Thymus (tissue), 11 donors: Measurements from ENCODE around the gene PARP6. TPM values are rescaled to one million over a fixed set of nuclear protein-coding genes. Genes with fewer than 3 reads are reported as not detected.

Source experiments
- DNase-seq, 9 donors: peaks; one replicate each; pipeline ENCODE4 v3.0.0-alpha.2; 2013; ENCODE audit warnings: low spot score in 9 of 9, low read depth in 6 of 9, missing footprints in 1 of 9
- H3K27ac ChIP-seq, 2 donors: one replicate each; pipeline ENCODE4 v1.5.1; 2013; ENCODE audit warnings: control low read depth in 1 of 2, low read depth in 1 of 2, low read length in 1 of 2, mild to moderate bottlenecking in 1 of 2, moderate library complexity in 1 of 2
- H3K27me3 ChIP-seq, 2 donors: one replicate each; pipeline ENCODE4 v1.5.1; 2013; ENCODE audit warnings: low read length in 1 of 2; ENCODE audit not compliant: control insufficient read depth in 2 of 2, insufficient read depth in 1 of 2
- H3K36me3 ChIP-seq, 2 donors: one replicate each; pipeline ENCODE4 v1.5.1; 2013; ENCODE audit warnings: low read length in 1 of 2, mild to moderate bottlenecking in 1 of 2, moderate library complexity in 1 of 2; ENCODE audit not compliant: control insufficient read depth in 2 of 2, insufficient read depth in 2 of 2
- H3K4me1 ChIP-seq, 2 donors: one replicate each; pipeline ENCODE4 v1.5.1; 2013; ENCODE audit warnings: low read length in 2 of 2; ENCODE audit not compliant: control insufficient read depth in 2 of 2, insufficient read depth in 2 of 2
- H3K4me3 ChIP-seq, 2 donors: one replicate each; pipeline ENCODE4 v1.5.1; 2013; ENCODE audit warnings: low read length in 2 of 2, control low read depth in 1 of 2, mild to moderate bottlenecking in 1 of 2
- H3K9me3 ChIP-seq, 2 donors: one replicate each; pipeline ENCODE4 v1.5.1; 2013; ENCODE audit warnings: low read length in 1 of 2, mild to moderate bottlenecking in 1 of 2; ENCODE audit not compliant: control insufficient read depth in 2 of 2, insufficient read depth in 1 of 2
- WGBS: extraction: QIAGEN DNeasy Blood & Tissue Kit; methylation state at CpG from one replicate; pipeline ENCODE4 v1.1.7; 2013; 5-methylcytosine and 5-hydroxymethylcytosine counted together
- polyA plus RNA-seq: library from polyadenylated mRNA; stranded (reverse); fragments of 200-250 nt; gene quantifications from one replicate; pipeline ENCODE4 v1.2.3, GENCODE V29; 2013
- total RNA-seq: library from RNA; stranded (reverse); fragments of 120-200 nt; gene quantifications from one replicate; pipeline ENCODE4 v1.2.4, GENCODE V29; 2013
- donor health status: healthy.

Gene PARP6
- total and polyA plus RNA-seq, 2 donors, result 40.5 to 125 TPM

GRCh38 chr15:72237853-72238224 lies 34.5 kb downstream of the PARP6 start:
- 96% methylated on average over 1 of the region's 1 CpG for WGBS
- no peak for DNase-seq
- Histone ChIP-seq H3K4me1 (peaks cover 0 to 8% of the 10 kb centered on the region in 2 donors), H3K27ac (no peak overlapping the region), H3K27me3 (no peaks in the 10 kb centered on the region), H3K9me3 (no peaks in the 10 kb centered on the region), H3K36me3 (peaks cover 20 to 22% of the 10 kb centered on the region in 2 donors), H3K4me3 (no peak overlapping the region)

- Histone ChIP-seq H3K4me1 (peaks cover 0 to 11% of the 10 kb centered on the region in 2 donors), H3K36me3 (peaks cover 17% of the 10 kb centered on the region in 2 donors), H3K27ac (no peak overlapping the region), H3K9me3 (no peaks in the 10 kb centered on the region), H3K27me3 (no peaks in the 10 kb centered on the region), H3K4me3 (no peak overlapping the region)
- WGBS, result 6% methylated on average over 3 of the region's 3 CpGs
- peak in 1 of 9 donors; percentile 13 for DNase-seq
Observed at GRCh38 chr15:72237029-72237852, 35.1 kb downstream of the PARP6 start.

GRCh38 chr15:72236381-72237003 lies 35.9 kb downstream of the PARP6 start:
- Histone ChIP-seq H3K4me3 (no peak overlapping the region), H3K27ac (no peak overlapping the region), H3K9me3 (no peaks in the 10 kb centered on the region), H3K4me1 (peaks cover 0 to 19% of the 10 kb centered on the region in 2 donors), H3K36me3 (peaks cover 10 to 11% of the 10 kb centered on the region in 2 donors), H3K27me3 (no peaks in the 10 kb centered on the region)
- WGBS, result 92% methylated on average over 2 of the region's 2 CpGs
- no peak for DNase-seq

- Histone ChIP-seq H3K9me3 (no peaks in the 10 kb centered on the region), H3K27me3 (no peaks in the 10 kb centered on the region), H3K36me3 (peaks cover 0 to 2% of the 10 kb centered on the region in 2 donors), H3K27ac (no peak overlapping the region), H3K4me1 (peaks cover 0 to 20% of the 10 kb centered on the region in 2 donors), H3K4me3 (no peak overlapping the region)
- WGBS, result 95% methylated on average over 4 of the region's 4 CpGs
- no peak for DNase-seq
Observed at GRCh38 chr15:72235298-72235697, 37.1 kb downstream of the PARP6 start.

- WGBS, result 98% methylated on average over 6 of the region's 6 CpGs
- Histone ChIP-seq H3K9me3 (no peaks in the 10 kb centered on the region), H3K27ac (no peak overlapping the region), H3K4me1 (peaks cover 0 to 28% of the 10 kb centered on the region in 2 donors), H3K27me3 (no peaks in the 10 kb centered on the region), H3K36me3 (no peaks in the 10 kb centered on the region), H3K4me3 (no peak overlapping the region)
- no peak for DNase-seq
Observed at GRCh38 chr15:72233769-72234168, 38.6 kb downstream of the PARP6 start.

GRCh38 chr15:72231833-72232478 lies 40.4 kb downstream of the PARP6 start:
- Histone ChIP-seq H3K4me3 (peak overlapping the region; percentile 61 to 85), H3K4me1 (peaks cover 3 to 41% of the 10 kb centered on the region in 2 donors), H3K27ac (peak overlapping the region; percentile 88 to 94), H3K27me3 (no peaks in the 10 kb centered on the region), H3K36me3 (no peaks in the 10 kb centered on the region), H3K9me3 (no peaks in the 10 kb centered on the region)
- 3% methylated on average over 16 of the region's 16 CpGs for WGBS
- peak in 6 of 9 donors; percentile 25 to 72 (median 39) for DNase-seq

GRCh38 chr15:72231066-72231832 lies 41.1 kb downstream of the PARP6 start, which contains the start of gene PKM:
Gene PKM (minus strand): TSS chr15:72231190. CDS start chr15:72219097, 12,093 bp downstream.
- no peaks in the 10 kb centered on the region for H3K36me3 ChIP-seq
- H3K9me3 ChIP-seq, result no peaks in the 10 kb centered on the region
- peaks cover 5 to 44% of the 10 kb centered on the region in 2 donors for H3K4me1 ChIP-seq
- H3K27ac ChIP-seq, result peak within 1 kb of the TSS; percentile 89 to 94
- peak; percentile 83 to 97 (median 92) for DNase-seq
- peak within 1 kb of the TSS; percentile 61 to 85 for H3K4me3 ChIP-seq
- under 1% methylated on average over 67 of the region's 67 CpGs for WGBS
- H3K27me3 ChIP-seq, result no peaks in the 10 kb centered on the region

- WGBS, result under 1% methylated on average over 79 of the region's 79 CpGs
- DNase-seq, result peak in 8 of 9 donors; percentile 27 to 74 (median 46)
Observed at GRCh38 chr15:72230197-72231065, 41.9 kb downstream of the PARP6 start.

More at GRCh38 chr15:72230197-72231065, 41.9 kb downstream of the PARP6 start:
- Histone ChIP-seq H3K4me1 (peaks cover 8 to 47% of the 10 kb centered on the region in 2 donors), H3K27ac (peak overlapping the region; percentile 89 to 94), H3K4me3 (peak overlapping the region; percentile 61 to 85), H3K9me3 (no peaks in the 10 kb centered on the region), H3K36me3 (no peaks in the 10 kb centered on the region), H3K27me3 (no peaks in the 10 kb centered on the region)
